OCI-LY3 (cell line): ENCODE measurements around the gene CARD14.

Source experiments
- H2AFZ ChIP-seq: fragments of 200-600, 300-600 bp; shearing (Covaris generic); 2 replicates; pipeline ENCODE4 v1.6.0; 2014; ENCODE audit warnings: antibody characterized with exemption, low read depth, low read length
- H3K27ac ChIP-seq: fragments of 200-600, 300-600 bp; sonication (generic); 2 replicates; pipeline ENCODE4 v1.5.1; 2014; ENCODE audit warnings: mild to moderate bottlenecking, low read length, moderate library complexity, mixed read lengths
- H3K27me3 ChIP-seq: fragments of 200-600, 300-600 bp; sonication (generic); 2 replicates; pipeline ENCODE4 v1.6.1; 2014; ENCODE audit warnings: low read depth, low read length, mixed read lengths
- H3K36me3 ChIP-seq: fragments of 200-600, 300-600 bp; sonication (generic); replicated peaks from 2 replicates; pipeline ENCODE3; 2014; ENCODE audit warnings: low read depth, low read length, mixed read lengths
- H3K4me1 ChIP-seq: fragments of 300-600, 200-600 bp; sonication (generic); 2 replicates; pipeline ENCODE4 v1.6.1; 2014; ENCODE audit warnings: low read length, mixed read lengths
- H3K4me2 ChIP-seq: fragments of 200-600, 300-600 bp; sonication (generic); 2 replicates; pipeline ENCODE4 v1.6.1; 2014; ENCODE audit warnings: low read length, mixed read lengths
- H3K4me3 ChIP-seq: fragments of 300-600, 200-600 bp; sonication (generic); 2 replicates; pipeline ENCODE4 v1.5.1; 2014; ENCODE audit warnings: antibody characterized with exemption, mild to moderate bottlenecking, low read length, moderate library complexity
- H3K79me2 ChIP-seq: fragments of 300-600, 200-600 bp; shearing (Covaris generic); 2 replicates; pipeline ENCODE4 v1.6.1; 2014; ENCODE audit warnings: mild to moderate bottlenecking, low read length, mixed read lengths
- H3K9ac ChIP-seq: fragments of 300-600, 200-600 bp; shearing (Covaris generic); 2 replicates; pipeline ENCODE4 v1.6.0; 2014; ENCODE audit warnings: mild to moderate bottlenecking, low read length, moderate library complexity
- H3K9me3 ChIP-seq: fragments of 200-600, 300-600 bp; shearing (Covaris generic); 2 replicates; pipeline ENCODE4 v1.6.1; 2014; ENCODE audit warnings: low read length, mixed read lengths; ENCODE audit not compliant: insufficient read depth
- H4K20me1 ChIP-seq: fragments of 200-600, 300-600 bp; sonication (generic); 2 replicates; pipeline ENCODE4 v1.6.1; 2016; ENCODE audit warnings: low read length, mixed read lengths; ENCODE audit not compliant: insufficient read depth
- CTCF ChIP-seq: fragments of 200-600, 300-600 bp; sonication (generic); IDR thresholded peaks from 2 replicates; pipeline ENCODE4 v1.5.1; 2014; ENCODE audit warnings: antibody characterized with exemption, low read length, low read depth
- EZH2phosphoT487 ChIP-seq: fragments of 200-600 bp; shearing (Covaris generic); IDR thresholded peaks from 2 replicates; pipeline ENCODE4 v1.6.1; 2018; ENCODE audit warnings: antibody characterized with exemption, mixed run types, low read depth

The CARD14 gene

GRCh38 chr17:80225230-80225629 lies 55.4 kb downstream of the CARD14 start:
- TF ChIP-seq CTCF = no peak
- no peak for TF ChIP-seq EZH2phosphoT487
- H3K4me3 ChIP-seq = no peak overlapping the region
- no peaks in the 10 kb centered on the region for H4K20me1 ChIP-seq
- no peak overlapping the region for H2AFZ ChIP-seq
- H3K27ac ChIP-seq = no peak overlapping the region
- H3K27me3 ChIP-seq = no peaks in the 10 kb centered on the region
- peaks cover 2% of the 10 kb centered on the region; the same call in 1 of the 2 replicates for H3K4me1 ChIP-seq
- H3K79me2 ChIP-seq = no peaks in the 10 kb centered on the region
- H3K9me3 ChIP-seq = no peaks in the 10 kb centered on the region
- H3K36me3 ChIP-seq = no peaks in the 10 kb centered on the region
- no peak overlapping the region for H3K4me2 ChIP-seq
- no peak overlapping the region for H3K9ac ChIP-seq

- Histone ChIP-seq H3K79me2 (no peaks in the 10 kb centered on the region), H3K9me3 (peaks cover 4% of the 10 kb centered on the region; the same call in 1 of the 2 replicates), H4K20me1 (no peaks in the 10 kb centered on the region), H3K27ac (no peak overlapping the region), H3K4me3 (no peak overlapping the region), H2AFZ (no peak overlapping the region), H3K4me1 (no peaks in the 10 kb centered on the region), H3K9ac (no peak overlapping the region), H3K4me2 (no peak overlapping the region), H3K36me3 (peaks cover 8% of the 10 kb centered on the region), H3K27me3 (no peaks in the 10 kb centered on the region)
- TF ChIP-seq EZH2phosphoT487 = no peak
Observed at GRCh38 chr17:80227156-80227555, 57.3 kb downstream of the CARD14 start.

- TF ChIP-seq EZH2phosphoT487 (no peak), CTCF (no peak)
- H3K79me2 ChIP-seq = no peaks in the 10 kb centered on the region
- no peaks in the 10 kb centered on the region for H4K20me1 ChIP-seq
- H3K4me1 ChIP-seq = no peaks in the 10 kb centered on the region
- H3K36me3 ChIP-seq = peaks cover 10% of the 10 kb centered on the region
- H3K27ac ChIP-seq = no peak overlapping the region
- no peaks in the 10 kb centered on the region for H3K27me3 ChIP-seq
- no peak overlapping the region for H3K4me2 ChIP-seq
- no peak overlapping the region for H3K9ac ChIP-seq
- H3K4me3 ChIP-seq = no peak overlapping the region
- no peak overlapping the region for H2AFZ ChIP-seq
- peaks cover 9% of the 10 kb centered on the region; the same call in 1 of the 2 replicates for H3K9me3 ChIP-seq
Observed at GRCh38 chr17:80227666-80228065, 57.8 kb downstream of the CARD14 start.

- peaks cover 14% of the 10 kb centered on the region for H3K36me3 ChIP-seq
- peaks cover 13% of the 10 kb centered on the region; the same call in 1 of the 2 replicates for H3K9me3 ChIP-seq
- no peaks in the 10 kb centered on the region for H3K4me1 ChIP-seq
- H4K20me1 ChIP-seq = no peaks in the 10 kb centered on the region
- no peaks in the 10 kb centered on the region for H3K27me3 ChIP-seq
- no peak for TF ChIP-seq EZH2phosphoT487
- no peak for TF ChIP-seq CTCF
- H3K4me3 ChIP-seq = no peak overlapping the region
- no peak overlapping the region for H3K4me2 ChIP-seq
- no peak overlapping the region for H3K9ac ChIP-seq
- no peak overlapping the region for H3K27ac ChIP-seq
- no peaks in the 10 kb centered on the region for H3K79me2 ChIP-seq
- H2AFZ ChIP-seq = no peak overlapping the region
Observed at GRCh38 chr17:80228477-80228876, 58.6 kb downstream of the CARD14 start.
